Measurements from ENCODE around the gene GDF15.

The GDF15 gene

DNA sequence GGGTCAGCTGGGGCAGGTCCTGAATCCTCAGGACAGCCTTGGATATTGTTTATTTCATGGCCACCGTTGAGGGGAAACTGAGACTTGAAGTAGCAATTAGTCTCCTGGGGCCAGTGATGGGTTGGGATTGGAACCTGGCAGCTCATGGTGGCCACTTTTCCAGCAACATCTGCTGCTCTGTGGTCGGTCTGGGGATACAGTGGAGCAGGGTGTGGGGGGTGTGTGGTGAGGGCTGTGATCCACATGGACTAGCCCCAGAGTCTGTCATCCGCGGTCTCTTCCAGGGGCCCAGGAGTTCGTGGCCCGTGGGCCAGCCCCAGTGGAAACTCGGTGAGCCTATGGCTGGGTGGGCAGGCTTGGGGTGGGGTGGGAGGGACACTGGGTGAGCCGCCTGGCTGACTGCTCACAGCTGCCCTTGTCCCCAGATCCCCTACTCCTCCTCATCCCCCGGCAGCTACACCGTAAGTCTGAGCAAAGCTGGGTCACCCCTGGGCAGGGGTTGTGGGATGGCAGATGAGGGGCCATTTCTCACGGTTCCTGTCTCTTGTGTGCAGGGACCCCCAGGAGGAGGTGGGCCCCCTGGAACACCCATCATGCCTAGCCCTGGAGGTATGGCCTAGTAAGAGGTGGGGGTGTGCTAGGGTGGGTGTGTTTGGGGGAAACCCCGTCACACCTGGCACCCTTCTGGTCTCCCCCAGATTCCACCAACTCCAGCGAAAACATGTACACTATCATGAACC lies 46.5 kb downstream of the GDF15 start:
- TF ChIP-seq, protein P1, sequence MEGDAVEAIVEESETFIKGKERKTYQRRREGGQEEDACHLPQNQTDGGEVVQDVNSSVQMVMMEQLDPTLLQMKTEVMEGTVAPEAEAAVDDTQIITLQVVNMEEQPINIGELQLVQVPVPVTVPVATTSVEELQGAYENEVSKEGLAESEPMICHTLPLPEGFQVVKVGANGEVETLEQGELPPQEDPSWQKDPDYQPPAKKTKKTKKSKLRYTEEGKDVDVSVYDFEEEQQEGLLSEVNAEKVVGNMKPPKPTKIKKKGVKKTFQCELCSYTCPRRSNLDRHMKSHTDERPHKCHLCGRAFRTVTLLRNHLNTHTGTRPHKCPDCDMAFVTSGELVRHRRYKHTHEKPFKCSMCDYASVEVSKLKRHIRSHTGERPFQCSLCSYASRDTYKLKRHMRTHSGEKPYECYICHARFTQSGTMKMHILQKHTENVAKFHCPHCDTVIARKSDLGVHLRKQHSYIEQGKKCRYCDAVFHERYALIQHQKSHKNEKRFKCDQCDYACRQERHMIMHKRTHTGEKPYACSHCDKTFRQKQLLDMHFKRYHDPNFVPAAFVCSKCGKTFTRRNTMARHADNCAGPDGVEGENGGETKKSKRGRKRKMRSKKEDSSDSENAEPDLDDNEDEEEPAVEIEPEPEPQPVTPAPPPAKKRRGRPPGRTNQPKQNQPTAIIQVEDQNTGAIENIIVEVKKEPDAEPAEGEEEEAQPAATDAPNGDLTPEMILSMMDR (IDR thresholded peaks at IDR 0.05; ENCODE audit: low read depth, low read length): no peak
- H3K4me3 ChIP-seq (ENCODE audit: low read depth, low read length): no peak overlapping the region

DNA sequence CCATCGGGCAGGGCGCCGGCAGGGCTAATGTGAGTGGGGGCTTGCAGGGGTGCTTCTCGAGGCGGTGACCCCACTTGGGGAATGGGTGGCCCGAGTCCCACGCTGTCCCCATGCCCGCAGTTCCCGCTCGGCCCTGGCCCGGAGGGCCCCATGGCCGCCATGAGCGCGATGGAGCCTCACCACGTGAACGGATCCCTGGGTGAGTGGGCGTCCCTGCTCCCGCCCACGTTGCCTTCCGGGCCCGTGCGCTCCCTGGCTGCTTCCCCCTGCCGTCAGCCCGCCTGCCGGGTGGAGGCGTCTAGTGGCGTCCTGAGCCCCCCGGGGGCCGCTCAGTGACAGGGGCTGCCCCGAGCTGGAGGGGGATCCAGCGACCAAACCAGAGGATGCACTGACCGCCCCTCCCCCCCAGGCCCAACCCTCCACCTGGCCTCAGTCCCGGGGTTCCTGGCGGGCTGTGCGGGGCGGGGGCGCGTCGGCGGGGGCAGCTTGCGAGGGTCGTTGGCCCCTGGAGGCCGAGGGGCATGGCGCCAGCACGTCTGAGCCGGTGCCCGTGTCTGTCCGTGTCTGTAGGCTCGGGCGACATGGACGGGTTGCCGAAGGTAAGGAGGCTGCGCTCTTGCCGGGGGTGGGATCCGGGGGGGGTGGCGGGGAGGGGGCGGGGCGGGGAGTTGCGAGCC lies 47.2 kb downstream of the GDF15 start:
- TF ChIP-seq, protein P1 (IDR thresholded peaks at IDR 0.05; ENCODE audit: low read depth, low read length): no peak
- no peak overlapping the region for H3K4me3 ChIP-seq (ENCODE audit: low read depth, low read length)

DNA sequence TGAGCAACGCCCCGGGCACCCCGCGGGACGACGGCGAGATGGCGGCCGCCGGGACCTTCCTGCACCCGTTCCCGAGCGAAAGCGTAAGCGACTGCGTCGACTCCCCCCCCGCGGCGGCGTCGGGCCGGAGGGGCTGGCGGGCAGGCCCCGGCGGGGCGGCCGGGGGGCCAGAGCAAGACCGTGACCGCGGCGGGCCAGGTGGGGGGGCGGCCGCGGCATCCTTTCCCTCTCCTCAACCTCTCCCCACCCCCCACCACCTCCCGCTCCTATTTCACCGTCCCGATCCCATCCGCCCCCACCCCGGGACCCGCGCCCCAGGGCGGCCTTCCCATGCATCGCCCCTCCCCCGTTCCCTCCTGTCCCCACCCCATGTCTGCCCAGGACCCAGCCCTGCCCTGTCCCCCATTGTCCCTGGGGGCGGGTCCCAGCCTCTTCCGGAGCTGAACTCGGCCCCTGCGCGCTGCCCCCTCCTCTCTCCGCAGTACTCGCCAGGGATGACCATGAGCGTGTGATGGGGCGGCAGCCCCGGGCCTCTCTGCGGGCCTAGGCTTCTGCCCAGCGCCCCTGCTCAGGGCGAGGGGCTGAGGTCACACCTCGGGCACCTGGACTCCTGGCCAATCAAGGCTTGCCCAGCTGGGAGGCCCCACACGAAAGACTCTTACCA lies 47.9 kb downstream of the GDF15 start:
- no peak overlapping the region for H3K4me3 ChIP-seq (ENCODE audit: low read depth, low read length)
- TF ChIP-seq, protein P1 (IDR thresholded peaks at IDR 0.05; ENCODE audit: low read depth, low read length): no peak

DNA sequence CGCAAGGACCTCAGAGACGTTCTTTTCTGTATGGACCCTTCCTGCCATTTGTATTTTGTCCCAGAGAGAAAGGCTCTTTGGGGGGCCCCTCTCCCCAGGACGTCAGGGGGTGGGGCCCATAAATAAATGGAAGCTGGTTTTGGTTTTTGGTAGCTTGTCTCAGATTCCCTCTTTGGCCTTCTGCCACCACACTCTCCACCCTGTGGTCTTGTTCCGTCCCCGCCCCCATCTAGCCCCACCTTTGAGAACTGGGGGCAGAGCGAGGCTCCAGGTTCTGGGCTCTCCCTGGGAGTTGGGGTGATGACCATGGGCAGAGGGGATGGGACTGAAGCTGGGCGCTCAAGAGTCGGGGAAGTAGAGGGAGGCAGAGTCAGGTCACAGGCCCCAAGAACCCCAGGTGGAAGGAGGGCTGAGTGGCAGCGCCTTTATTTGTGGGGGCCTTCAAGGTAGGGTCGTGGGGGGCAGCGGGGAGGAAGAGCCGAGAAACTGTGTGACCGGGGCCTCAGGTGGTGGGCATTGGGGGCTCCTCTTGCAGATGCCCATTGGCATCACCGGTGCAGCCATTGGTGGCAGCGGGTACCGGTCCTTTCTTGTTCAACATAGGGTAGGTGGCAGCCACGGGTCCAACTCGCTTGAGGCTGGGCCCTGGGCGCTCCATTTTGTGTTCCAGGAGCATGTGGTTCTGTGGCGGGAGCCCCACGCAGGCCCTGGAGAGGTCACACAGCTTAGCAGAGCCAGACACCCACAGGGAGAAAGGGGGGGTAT lies 48.6 kb downstream of the GDF15 start:
- TF ChIP-seq, protein P1 (IDR thresholded peaks at IDR 0.05; ENCODE audit: low read depth, low read length): no peak
- no peak overlapping the region for H3K4me3 ChIP-seq (ENCODE audit: low read depth, low read length)

DNA sequence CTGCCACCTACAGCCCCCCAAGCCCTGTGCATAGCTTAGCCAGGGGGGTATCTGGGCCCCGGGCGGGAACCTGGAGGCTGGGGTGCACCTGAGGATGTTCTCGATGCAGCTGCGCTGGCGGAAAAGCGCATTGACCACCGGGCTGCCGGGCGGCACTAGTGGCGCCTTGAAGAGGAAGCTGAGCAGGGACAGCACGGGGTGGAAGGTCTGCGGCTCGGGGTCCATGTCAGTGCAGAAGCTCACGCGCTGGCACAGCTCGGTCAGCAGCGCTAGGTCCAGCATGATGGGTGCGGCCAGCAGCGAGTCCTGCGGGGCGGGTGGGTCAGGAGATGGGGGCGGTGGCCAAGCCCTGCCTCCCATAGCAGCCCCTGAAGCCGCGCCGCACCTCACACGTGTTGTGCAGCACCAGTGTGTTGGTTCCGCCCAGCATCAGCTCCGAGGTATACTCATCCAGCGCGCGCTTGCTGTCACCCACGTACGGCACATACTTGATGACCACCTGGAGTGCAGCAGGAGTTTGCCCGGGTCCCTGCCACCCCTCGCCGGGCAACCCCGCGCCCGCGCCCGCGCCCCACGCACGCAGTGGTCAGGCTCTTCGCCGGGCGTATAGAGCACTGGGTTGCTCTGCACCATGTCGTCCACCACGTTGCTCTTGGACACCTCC lies 49.4 kb downstream of the GDF15 start:
- TF ChIP-seq, protein P1 (IDR thresholded peaks at IDR 0.05; ENCODE audit: low read depth, low read length): no peak
- no peak overlapping the region for H3K4me3 ChIP-seq (ENCODE audit: low read depth, low read length)

DNA sequence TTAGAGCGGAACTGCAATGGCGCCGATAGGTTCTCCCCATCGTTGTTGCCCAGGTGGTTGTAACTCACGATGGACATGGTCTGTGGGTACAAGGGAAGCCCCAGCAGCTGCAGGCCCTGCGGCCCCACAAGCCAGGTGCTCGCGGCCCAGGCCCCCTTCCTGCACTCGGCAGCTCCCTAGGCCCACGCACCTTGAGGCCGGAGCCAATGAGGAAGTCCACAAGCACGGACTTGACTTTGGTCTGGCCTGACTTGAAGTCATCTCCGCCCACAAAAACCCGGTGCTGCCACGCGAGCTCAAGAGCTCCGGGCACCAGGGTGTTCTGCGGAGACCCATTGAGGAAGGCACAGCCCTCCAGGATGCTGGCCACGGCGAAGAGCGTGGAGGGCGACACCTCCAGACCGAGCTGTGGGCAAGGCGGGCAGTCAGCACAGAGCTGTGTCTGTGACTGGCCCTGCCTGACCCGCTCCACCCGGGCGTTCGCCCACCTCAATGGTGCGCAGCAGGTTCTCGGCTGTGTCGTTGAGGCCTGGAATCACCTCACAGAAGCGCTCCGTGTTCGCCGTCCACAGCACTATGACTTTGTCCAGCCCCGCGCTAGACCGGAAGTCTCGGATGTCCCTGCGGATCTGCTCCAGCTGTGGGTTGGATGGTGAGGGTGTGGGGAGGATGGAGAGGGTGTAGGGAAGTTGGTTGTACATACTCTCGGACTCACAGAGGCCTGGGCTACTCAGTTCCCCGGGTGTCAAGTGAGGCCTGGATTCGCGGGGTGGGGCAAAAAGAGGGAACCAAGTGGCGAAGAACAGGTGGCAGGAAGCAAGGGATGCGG lies 50.1 kb downstream of the GDF15 start:
- no peak overlapping the region for H3K4me3 ChIP-seq (ENCODE audit: low read depth, low read length)
- TF ChIP-seq, protein P1 (IDR thresholded peaks at IDR 0.05; ENCODE audit: low read depth, low read length): no peak

Data from WI38 (cell line).